ENCODE measurements around the gene FAF1.
A peak's percentile ranks its signal among the peaks of the same experiment; 100 is the strongest.

GRCh38 chr1:50750021-50750619, 209.9 kb downstream of the FAF1 start:
- no peak for TF ChIP-seq POLR2A (IDR thresholded peaks at IDR 0.05)
- TF ChIP-seq CTCF (IDR thresholded peaks at IDR 0.05) = peak in 4 of 6 experiments; percentile 13 to 34 (median 29)
